BJ (cell line): ENCODE measurements around the gene OLFML1. TPM values are rescaled to one million over a fixed set of nuclear protein-coding genes. Genes with fewer than 3 reads are reported as not detected.

ENCODE experiments used
- CTCF ChIA-PET: fragments of 350-600 bp; formaldehyde crosslinking; extraction: SDS; loops from one replicate; lab custom pipeline; 2021; ENCODE audit warnings: antibody characterized with exemption, inconsistent platforms; lab: Yijun Ruan, JAX
- POLR2A ChIA-PET: fragments of 300-600 bp; sonication (Branson Sonifier 250); formaldehyde crosslinking; extraction: SDS; loops from one replicate; lab custom pipeline; 2021; ENCODE audit warnings: antibody characterized with exemption; lab: Charles Lee
- DNase-seq: peaks from one replicate; pipeline ENCODE4 v3.0.0-alpha.2; 2011; ENCODE audit warnings: low read depth
- H3K27me3 ChIP-seq: 2 replicates; pipeline ENCODE4 v1.6.0; 2011; ENCODE audit warnings: low read length; ENCODE audit not compliant: control insufficient read depth, insufficient read depth
- H3K36me3 ChIP-seq: 2 replicates; pipeline ENCODE4 v1.5.1; 2011; ENCODE audit warnings: low read length; ENCODE audit not compliant: control insufficient read depth, insufficient read depth
- H3K4me3 ChIP-seq: 2 replicates; pipeline ENCODE4 v1.5.1; 2011; ENCODE audit warnings: low read depth, mild to moderate bottlenecking, control low read depth, low read length
- CTCF ChIP-seq: IDR thresholded peaks from 2 replicates; pipeline ENCODE4 v1.5.1; 2011; ENCODE audit warnings: low read depth, mild to moderate bottlenecking, control low read depth, inconsistent platforms, low read length, moderate library complexity; ENCODE audit not compliant: insufficient read depth
- polyA plus RNA-seq: library from polyadenylated mRNA; depleted of rRNA; stranded (reverse); fragments of >200 nt; gene quantifications from 2 replicates; pipeline ENCODE4 v1.2.3, GENCODE V29; 2011

OLFML1 gene
- polyA plus RNA-seq, 1 experiment: 1.1 TPM

- CTCF ChIA-PET: interaction anchor here (0.7 to 1.7 kb wide), 3 partner anchors 19 to 39 kb away, joined by 3 to 7 read pairs (median 5); partner anchors contain the start of gene PPFIBP2
- POLR2A ChIA-PET: no interaction called here
- no peak for DNase-seq
- Histone ChIP-seq H3K36me3 (no peaks in the 10 kb centered on the region), H3K27me3 (peaks cover 1% of the 10 kb centered on the region; the same call in 1 of the 2 replicates), H3K4me3 (no peak overlapping the region)
- TF ChIP-seq CTCF: no peak
Measured at GRCh38 chr11:7532405-7533145, 47.3 kb downstream of the OLFML1 start.

- Histone ChIP-seq H3K4me3 (no peak overlapping the region), H3K27me3 (peaks cover 1% of the 10 kb centered on the region; the same call in 1 of the 2 replicates), H3K36me3 (no peaks in the 10 kb centered on the region)
- DNase-seq: no peak
- CTCF ChIA-PET: interaction anchor here (1.0 to 1.7 kb wide), 4 partner anchors 10 to 38 kb away, joined by 3 to 7 read pairs (median 4); partner anchors contain the start of gene PPFIBP2
- no peak for TF ChIP-seq CTCF
- POLR2A ChIA-PET: no interaction called here
Measured at GRCh38 chr11:7533199-7534041, 48.1 kb downstream of the OLFML1 start.

- ChIA-PET CTCF (interaction anchor here (1.0 to 1.7 kb wide), 5 partner anchors 9 to 37 kb away, joined by 3 to 7 read pairs (median 4); partner anchors contain the start of gene PPFIBP2), POLR2A (no interaction called here)
- Histone ChIP-seq H3K4me3 (no peak overlapping the region), H3K36me3 (no peaks in the 10 kb centered on the region), H3K27me3 (peaks cover 1% of the 10 kb centered on the region; the same call in 1 of the 2 replicates)
- no peak for TF ChIP-seq CTCF
- DNase-seq: no peak
Measured at GRCh38 chr11:7534042-7534378, 48.7 kb downstream of the OLFML1 start.

GRCh38 chr11:7536100-7536499 is 50.8 kb downstream of the OLFML1 start:
- no peak overlapping the region for H3K4me3 ChIP-seq
- peaks cover 1% of the 10 kb centered on the region; the same call in 1 of the 2 replicates for H3K27me3 ChIP-seq
- CTCF ChIA-PET: no interaction called here
- TF ChIP-seq CTCF: no peak
- DNase-seq: no peak
- H3K36me3 ChIP-seq: no peaks in the 10 kb centered on the region
- POLR2A ChIA-PET: no interaction called here

- no peak for TF ChIP-seq CTCF
- Histone ChIP-seq H3K4me3 (no peak overlapping the region), H3K36me3 (no peaks in the 10 kb centered on the region), H3K27me3 (peaks cover 1% of the 10 kb centered on the region; the same call in 1 of the 2 replicates)
- CTCF ChIA-PET: interaction anchor here (1.4 kb wide), 1 partner anchor 36 kb away, joined by 3 read pairs; no protein-coding TSS in a partner anchor
- POLR2A ChIA-PET: no interaction called here
- DNase-seq: no peak
Measured at GRCh38 chr11:7537265-7537664, 52.0 kb downstream of the OLFML1 start.
